IMR-90 (cell line): Measurements from ENCODE around the gene SEPHS2. TPM values are rescaled to one million over a fixed set of nuclear protein-coding genes. Genes with fewer than 3 reads are reported as not detected.
A peak's percentile ranks its signal among the peaks of the same experiment; 100 is the strongest.

ENCODE experiments used
- ATAC-seq: fragments of 200-7000 bp; cut with Tn5 transposase; 2 replicates; pipeline ENCODE4 v1.9.1; 2020; ENCODE audit warnings: low read depth, mild to moderate bottlenecking, moderate library complexity
- BruUV-seq: library from RNA; stranded (reverse); fragments of 400-500 nt; replicated peaks from 2 replicates; lab custom pipeline; 2021; lab: Mats Ljungman, UMichigan
- CTCF ChIA-PET: fragments of 300-600 bp; formaldehyde crosslinking; extraction: SDS; loops from one replicate; lab custom pipeline; 2021; ENCODE audit warnings: antibody characterized with exemption; lab: Yijun Ruan, JAX
- POLR2A ChIA-PET: fragments of 300-600 bp; sonication (Branson Sonifier 250); formaldehyde crosslinking; loops from one replicate; lab custom pipeline; 2022; ENCODE audit warnings: antibody characterized with exemption; ENCODE audit not compliant: unreplicated experiment; lab: Charles Lee
- DNase-seq: peaks from one replicate; pipeline ENCODE4 v3.0.0; 2013
- H2AFZ ChIP-seq: replicated peaks from 2 replicates; pipeline ENCODE3; 2013; ENCODE audit warnings: low read length, mild to moderate bottlenecking; ENCODE audit not compliant: poor library complexity
- H2AK5ac ChIP-seq: 2 replicates; pipeline ENCODE4 v1.6.1; 2013; ENCODE audit warnings: low read depth, low read length, inconsistent platforms
- H2AK9ac ChIP-seq: replicated peaks from 2 replicates; pipeline ENCODE3; 2013; ENCODE audit warnings: mild to moderate bottlenecking, low read depth, low read length, moderate library complexity; ENCODE audit not compliant: poor library complexity
- H2BK120ac ChIP-seq: 2 replicates; pipeline ENCODE4 v1.6.1; 2013; ENCODE audit warnings: low read depth, low read length, inconsistent platforms
- H2BK15ac ChIP-seq: 3 replicates; pipeline ENCODE4 v1.6.1; 2013; ENCODE audit warnings: low read depth, low read length, inconsistent platforms
- H2BK20ac ChIP-seq: 2 replicates; pipeline ENCODE4 v1.6.1; 2013; ENCODE audit warnings: low read depth, mild to moderate bottlenecking, inconsistent platforms, low read length, moderate library complexity
- H2BK5ac ChIP-seq: 2 replicates; pipeline ENCODE4 v1.6.1; 2013; ENCODE audit warnings: mild to moderate bottlenecking, low read depth, low read length, inconsistent platforms; ENCODE audit not compliant: poor library complexity, severe bottlenecking
- H3K14ac ChIP-seq: replicated peaks from 2 replicates; pipeline ENCODE4 v1.6.1; 2013; ENCODE audit warnings: low read depth, low read length, inconsistent platforms
- H3K18ac ChIP-seq: 2 replicates; pipeline ENCODE4 v1.6.1; 2013; ENCODE audit warnings: low read depth, low read length, control low read depth
- H3K23ac ChIP-seq: 2 replicates; pipeline ENCODE4 v1.6.1; 2013; ENCODE audit warnings: low read depth, low read length, inconsistent platforms
- H3K27ac ChIP-seq: 2 replicates; pipeline ENCODE4 v1.5.1; 2013; ENCODE audit warnings: mild to moderate bottlenecking, control low read depth, low read length; ENCODE audit not compliant: insufficient read depth
- H3K27me3 ChIP-seq: 2 replicates; pipeline ENCODE4 v1.6.1; 2013; ENCODE audit warnings: low read length; ENCODE audit not compliant: control insufficient read depth, insufficient read depth
- H3K36me3 ChIP-seq: 2 replicates; pipeline ENCODE4 v1.6.1; 2013; ENCODE audit warnings: low read length, mixed read lengths; ENCODE audit not compliant: control insufficient read depth, insufficient read depth
- H3K4ac ChIP-seq: 2 replicates; pipeline ENCODE4 v1.6.1; 2013; ENCODE audit warnings: low read depth, low read length, inconsistent platforms
- H3K4me1 ChIP-seq: 2 replicates; pipeline ENCODE4 v1.6.1; 2013; ENCODE audit warnings: low read length, mixed read lengths; ENCODE audit not compliant: control insufficient read depth, insufficient read depth
- H3K4me2 ChIP-seq: 2 replicates; pipeline ENCODE4 v1.6.1; 2013; ENCODE audit warnings: low read depth, mild to moderate bottlenecking, control low read depth, low read length, moderate library complexity
- H3K4me3 ChIP-seq: 2 replicates; pipeline ENCODE4 v1.5.1; 2013; ENCODE audit warnings: low read depth, mild to moderate bottlenecking, control low read depth, low read length, moderate library complexity; ENCODE audit not compliant: insufficient read depth
- H3K56ac ChIP-seq: 2 replicates; pipeline ENCODE4 v1.6.1; 2013; ENCODE audit warnings: low read length, inconsistent platforms; ENCODE audit not compliant: insufficient read depth; ENCODE audit errors: extremely low read depth
- H3K79me1 ChIP-seq, 2 experiments: 2 replicates each; pipeline ENCODE4 v1.6.1; 2013; ENCODE audit warnings: low read length in 2 of 2, inconsistent platforms in 1 of 2, low read depth in 1 of 2
- H3K9ac ChIP-seq: 2 replicates; pipeline ENCODE4 v1.6.1; 2013; ENCODE audit warnings: low read depth, low read length, control low read depth
- H3K9me1 ChIP-seq: 2 replicates; pipeline ENCODE4 v1.6.1; 2013; ENCODE audit warnings: low read length, inconsistent platforms; ENCODE audit not compliant: insufficient read depth
- H3K9me3 ChIP-seq: 2 replicates; pipeline ENCODE4 v1.6.1; 2013; ENCODE audit warnings: low read length; ENCODE audit not compliant: control insufficient read depth, insufficient read depth
- H4K20me1 ChIP-seq: 2 replicates; pipeline ENCODE4 v1.6.1; 2013; ENCODE audit warnings: low read length, inconsistent platforms; ENCODE audit not compliant: insufficient read depth
- H4K5ac ChIP-seq: 2 replicates; pipeline ENCODE4 v1.6.1; 2013; ENCODE audit warnings: mild to moderate bottlenecking, low read depth, low read length, control low read depth
- H4K8ac ChIP-seq, 2 experiments: 2 replicates each; pipeline ENCODE4 v1.6.1; 2013; ENCODE audit warnings: low read depth in 2 of 2, low read length in 2 of 2, control low read depth in 1 of 2, inconsistent platforms in 1 of 2
- H4K91ac ChIP-seq: 2 replicates; pipeline ENCODE4 v1.6.1; 2013; ENCODE audit warnings: low read depth, low read length, inconsistent platforms; ENCODE audit not compliant: insufficient read depth
- BHLHE40 ChIP-seq: fragments of 150-350 bp; IDR thresholded peaks from 2 replicates; pipeline ENCODE4 v1.6.1; 2016; ENCODE audit warnings: mild to moderate bottlenecking, low read depth, low read length
- CEBPB ChIP-seq: IDR thresholded peaks from 2 replicates; pipeline ENCODE4 v1.6.1; 2012; ENCODE audit warnings: low read depth, low read length, improper control_type of control experiment
- CTCF ChIP-seq: conservative IDR thresholded peaks from 2 replicates; pipeline ENCODE4 v1.5.1; 2012; ENCODE audit warnings: mild to moderate bottlenecking, low read depth, low read length, improper control_type of control experiment
- FOS ChIP-seq: fragments of 150-350 bp; IDR thresholded peaks from 2 replicates; pipeline ENCODE4 v1.6.1; 2016; ENCODE audit warnings: low read depth, low read length
- MAFK ChIP-seq: IDR thresholded peaks from 2 replicates; pipeline ENCODE4 v1.6.1; 2012; ENCODE audit warnings: low read depth, low read length, improper control_type of control experiment
- MAZ ChIP-seq: IDR thresholded peaks from 2 replicates; pipeline ENCODE4 v1.6.1; 2012; ENCODE audit warnings: low read depth, mild to moderate bottlenecking, low read length, improper control_type of control experiment, moderate library complexity, borderline replicate concordance
- MXI1 ChIP-seq: IDR thresholded peaks from 2 replicates; pipeline ENCODE4 v1.6.1; 2012; ENCODE audit warnings: low read depth, mild to moderate bottlenecking, low read length, moderate library complexity, borderline replicate concordance
- NFE2L2 ChIP-seq: fragments of 150-350 bp; IDR thresholded peaks from 2 replicates; pipeline ENCODE4 v1.6.1; 2016; ENCODE audit warnings: low read depth, mild to moderate bottlenecking, low read length
- POLR2A ChIP-seq: IDR thresholded peaks from 2 replicates; pipeline ENCODE4 v1.6.1; 2012; ENCODE audit warnings: mild to moderate bottlenecking, low read depth, low read length
- RAD21 ChIP-seq: IDR thresholded peaks from 2 replicates; pipeline ENCODE4 v1.6.1; 2012; ENCODE audit warnings: low read length, improper control_type of control experiment
- RCOR1 ChIP-seq: IDR thresholded peaks from 2 replicates; pipeline ENCODE4 v1.6.1; 2012; ENCODE audit warnings: mild to moderate bottlenecking, low read length, improper control_type of control experiment; ENCODE audit not compliant: insufficient replicate concordance
- RFX5 ChIP-seq: IDR thresholded peaks from 2 replicates; pipeline ENCODE4 v1.8.0; 2012; ENCODE audit warnings: low read depth, mild to moderate bottlenecking, low read length, moderate library complexity
- USF2 ChIP-seq: fragments of 150-350 bp; IDR thresholded peaks from 2 replicates; pipeline ENCODE4 v1.6.1; 2017; ENCODE audit warnings: mild to moderate bottlenecking, antibody characterized with exemption, low read length, low read depth
- WGBS, 2 experiments: methylation state at CpG; one replicate each; pipeline versions ENCODE4 v1.1.5 to v1.1.7; 2013; ENCODE audit warnings: missing lambda C conversion rate in 2 of 2; ENCODE audit not compliant: insufficient read length in 1 of 2; ENCODE audit errors: extremely low coverage in 2 of 2; 5-methylcytosine and 5-hydroxymethylcytosine counted together
- dilution Hi-C: fragments of 300-500 bp; cut with HindIII; formaldehyde crosslinking; loops from one replicate; pipeline ENCODE4 v1.14.3; 2018; ENCODE audit warnings: low sequenced_read_pairs; ENCODE audit not compliant: unreplicated experiment
- in situ Hi-C: fragments of 300-500 bp; cut with MboI; formaldehyde crosslinking; loops from 3 replicates; pipeline ENCODE4 v1.14.3; 2019; ENCODE audit warnings: low sequenced_read_pairs, inconsistent platforms, mixed read lengths
- intact Hi-C: fragments of 100-400 bp; cut with micrococcal nuclease; formaldehyde crosslinking; loops from 2 replicates; pipeline ENCODE4 v1.10.0; 2022
- polyA plus RNA-seq, 3 experiments: library from polyadenylated mRNA; depleted of rRNA; stranded (reverse); fragments of >200 nt; gene quantifications; 2 replicates each; pipeline ENCODE4 v1.2.3, GENCODE V29; 2012; ENCODE audit warnings: low replicate concordance in 1 of 3
- total RNA-seq: library from RNA; depleted of rRNA; stranded (reverse); fragments of >200 nt; gene quantifications from 2 replicates; pipeline ENCODE4 v1.2.3, GENCODE V29; 2012

The SEPHS2 gene
- total and polyA plus RNA-seq, 2 of the 4 experiments (the other 2 are of a cell fraction), result 10.4 to 31.4 TPM

GRCh38 chr16:30444231-30445148 is 1.2 kb downstream of the SEPHS2 start:
- H4K8ac ChIP-seq, result peak overlapping the region; percentile 80 to 99
- no peak for TF ChIP-seq CEBPB
- no peak for TF ChIP-seq POLR2A
- TF ChIP-seq MAZ, result no peak
- TF ChIP-seq RCOR1, result no peak
- TF ChIP-seq MAFK, result no peak
- TF ChIP-seq RAD21, result no peak
- TF ChIP-seq RFX5, result no peak
- no peak for TF ChIP-seq USF2
- no peak for TF ChIP-seq NFE2L2
- TF ChIP-seq FOS, result no peak
- TF ChIP-seq BHLHE40, result no peak
- no peak for TF ChIP-seq CTCF
- TF ChIP-seq MXI1, result no peak

More at GRCh38 chr16:30444231-30445148, 1.2 kb downstream of the SEPHS2 start:
- ATAC-seq, result no peak
- intact Hi-C loops, result no loop called here
- Histone ChIP-seq H3K9ac (peak overlapping the region; percentile 80), H2BK5ac (peak overlapping the region; percentile 81), H3K9me3 (0 out of 2 replicates have a peak, but pooled peaks cover 5% of the 10 kb centered on the region), H3K27me3 (no peaks in the 10 kb centered on the region), H3K4me1 (peaks cover 5% of the 10 kb centered on the region), H2BK20ac (no peak overlapping the region), H3K18ac (peak overlapping the region; percentile 92), H4K5ac (peak overlapping the region; percentile 97), H3K9me1 (peaks cover 7% of the 10 kb centered on the region), H2AK9ac (peak overlapping the region; percentile 87), H3K4me2 (peak overlapping the region; percentile 100), H3K27ac (peak overlapping the region; percentile 61), H3K56ac (peak overlapping the region; percentile 26; the same call in 1 of the 2 replicates), H3K4me3 (peak overlapping the region; percentile 65), H4K20me1 (0 out of 2 replicates have a peak, but pooled peaks cover 4% of the 10 kb centered on the region), H2BK120ac (peak overlapping the region; percentile 28; the same call in 1 of the 2 replicates), H2BK15ac (no peak overlapping the region), H3K23ac (peak overlapping the region; percentile 95), H2AK5ac (peak overlapping the region; percentile 98), H3K79me1 (peaks cover 13 to 22% of the 10 kb centered on the region in 2 experiments), H4K91ac (peak overlapping the region; percentile 85), H3K14ac (peak overlapping the region; percentile 93), H3K4ac (peak overlapping the region; percentile 88), H2AFZ (peak overlapping the region; percentile 87), H3K36me3 (peaks cover 9% of the 10 kb centered on the region)
- CTCF ChIA-PET, result interaction anchor here (0.6 to 0.9 kb wide), 2 partner anchors 47 to 58 kb away, joined by 3 read pairs; no protein-coding TSS in a partner anchor
- WGBS, 2 experiments, result 95% methylated on average over 27 of the region's 29 CpGs; no CpG with 5 or more reads in 1 of the 2 experiments
- BruUV-seq, result no TSS peak
- dilution Hi-C loops, result no loop called here
- no peak for DNase-seq
- POLR2A ChIA-PET, result interaction anchor here (0.6 kb wide), 2 partner anchors 42 to 468 kb away, joined by 4 to 6 read pairs; no protein-coding TSS in a partner anchor
- in situ Hi-C loops, result loop anchor here (5.0 kb wide), 2 partner anchors 153 to 188 kb away; no protein-coding TSS in a partner anchor
